ENCODE results near the gene WDR5. TPM values are rescaled to one million over a fixed set of nuclear protein-coding genes. Genes with fewer than 3 reads are reported as not detected.
A peak's percentile ranks its signal among the peaks of the same experiment; 100 is the strongest.

WDR5 gene
- total and polyA plus RNA-seq, 2 of the 13 experiments (the other 11 are each of a cell fraction or from before 2014, with no cell fraction given): 34.3 TPM

GRCh38 chr9:134181648-134182034 lies 45.8 kb downstream of the WDR5 start:
- POLR2A ChIA-PET: no interaction called here

GRCh38 chr9:134182554-134183085 lies 46.7 kb downstream of the WDR5 start:
- Histone ChIP-seq H3K79me2 (ENCODE audit: insufficient read depth, low read length) (no peaks in the 10 kb centered on the region), H3K9me3 (ENCODE audit: low read length) (no peaks in the 10 kb centered on the region), H3K9ac (ENCODE audit: insufficient read depth, low read depth, low read length) (no peak overlapping the region), H2AFZ (ENCODE audit: low read length) (no peak overlapping the region), H3K27me3 (ENCODE audit: control insufficient read depth in 1 of 2, insufficient read depth in 2 of 2, low read length in 2 of 2) (peaks cover 8 to 52% of the 10 kb centered on the region in 2 experiments), H3K36me3 (replicated peaks in 1 of 2; ENCODE audit: control insufficient read depth in 1 of 2, insufficient read depth in 2 of 2, low read length in 2 of 2) (no peaks in the 10 kb centered on the region), H3K27ac (ENCODE audit: extremely low read length, insufficient read depth, low read length) (no peak overlapping the region), H4K20me1 (ENCODE audit: insufficient read depth, low read length) (no peaks in the 10 kb centered on the region), H3K4me1 (ENCODE audit: insufficient read depth, low read length) (peaks cover 39% of the 10 kb centered on the region), H3K4me2 (ENCODE audit: low read depth, low read length) (no peak overlapping the region), H3K4me3 (replicated peaks in 1 of 3; ENCODE audit: insufficient read depth in 1 of 3, low read depth in 2 of 3, low read length in 3 of 3) (no peak overlapping the region)
- ATAC-seq (no peak; the same call in 2 of the 3 replicates), FAIRE-seq (no peak), DNase-seq (ENCODE audit: low spot score) (no peak)
- intact Hi-C loops (cut with micrococcal nuclease; ENCODE audit: unreplicated experiment) (no loop called here), in situ Hi-C loops (cut with HindIII; ENCODE audit: extremely low pct_ligation_motif_present, low pct_unique_long_range_greater_than_20kb) (no loop called here)
- ChIA-PET CTCF (ENCODE audit: low intra/inter-chr PET ratio, low total read pairs) (no interaction called here), POLR2A (no interaction called here)
- BruUV-seq (replicated peaks): no TSS peak
- WGBS (ENCODE audit: low lambda C conversion rate): 84% methylated on average over 4 of the region's 4 CpGs
- TF ChIP-seq MNT (IDR thresholded peaks at IDR 0.05) (peak; percentile 72), NFIC (IDR thresholded peaks at IDR 0.05; ENCODE audit: low read length) (no peak), KDM3A (CRISPR knock-in tag; IDR thresholded peaks at IDR 0.05; ENCODE audit: low read depth) (no peak), ZNF512 (CRISPR knock-in tag; IDR thresholded peaks at IDR 0.05) (no peak), ZNF350 (CRISPR knock-in tag; IDR thresholded peaks at IDR 0.05; ENCODE audit: borderline replicate concordance, low read depth) (no peak), REL (CRISPR knock-in tag; conservative IDR thresholded peaks at IDR 0.05) (no peak), ZNF569 (CRISPR knock-in tag; IDR thresholded peaks at IDR 0.05; ENCODE audit: borderline replicate concordance) (no peak), SMC3 (IDR thresholded peaks at IDR 0.05; ENCODE audit: low read length) (no peak), EEA1 (CRISPR knock-in tag; IDR thresholded peaks at IDR 0.05; ENCODE audit: borderline replicate concordance) (no peak), ZNF580 (CRISPR knock-in tag; IDR thresholded peaks at IDR 0.05; ENCODE audit: borderline replicate concordance, low read depth) (no peak), ZNF891 (CRISPR knock-in tag; IDR thresholded peaks at IDR 0.05) (no peak), ZNF597 (CRISPR knock-in tag; IDR thresholded peaks at IDR 0.05) (no peak), HNRNPL (IDR thresholded peaks at IDR 0.05; ENCODE audit: low read depth, low read length) (peak; percentile 74; the same call in 1 of the 2 replicates), RFX1 (IDR thresholded peaks at IDR 0.05) (no peak)

More at GRCh38 chr9:134181648-134182034, 45.8 kb downstream of the WDR5 start:
- H3K9ac ChIP-seq (ENCODE audit: insufficient read depth, low read depth, low read length): no peak overlapping the region
- H3K4me3 ChIP-seq (replicated peaks in 1 of 3; ENCODE audit: insufficient read depth in 1 of 3, low read depth in 2 of 3, low read length in 3 of 3): no peak overlapping the region
- intact Hi-C loops (cut with micrococcal nuclease; ENCODE audit: unreplicated experiment) (no loop called here), in situ Hi-C loops (cut with HindIII; ENCODE audit: extremely low pct_ligation_motif_present, low pct_unique_long_range_greater_than_20kb) (no loop called here)
- no peak for ATAC-seq
- no peak for DNase-seq (ENCODE audit: low spot score)
- 5% methylated on average over 6 of the region's 8 CpGs for WGBS (ENCODE audit: low lambda C conversion rate)
- H3K9me3 ChIP-seq (ENCODE audit: low read length): no peaks in the 10 kb centered on the region
- FAIRE-seq: no peak
- BruUV-seq (replicated peaks): no TSS peak
- no peak overlapping the region for H3K27ac ChIP-seq (ENCODE audit: extremely low read length, insufficient read depth, low read length)
- CTCF ChIA-PET (ENCODE audit: low intra/inter-chr PET ratio, low total read pairs): no interaction called here
- H3K27me3 ChIP-seq (ENCODE audit: control insufficient read depth in 1 of 2, insufficient read depth in 2 of 2, low read length in 2 of 2): peaks cover 8 to 53% of the 10 kb centered on the region in 2 experiments
- no peak overlapping the region for H3K4me2 ChIP-seq (ENCODE audit: low read depth, low read length)
- H4K20me1 ChIP-seq (ENCODE audit: insufficient read depth, low read length): no peaks in the 10 kb centered on the region
- no peak overlapping the region for H2AFZ ChIP-seq (ENCODE audit: low read length)
- peaks cover 37% of the 10 kb centered on the region for H3K4me1 ChIP-seq (ENCODE audit: insufficient read depth, low read length)
- TF ChIP-seq MBNL3 (CRISPR knock-in tag; conservative IDR thresholded peaks at IDR 0.05) (no peak), XBP1 (CRISPR knock-in tag; IDR thresholded peaks at IDR 0.05) (no peak), TBX3 (IDR thresholded peaks at IDR 0.05; ENCODE audit: borderline replicate concordance) (no peak)
- H3K36me3 ChIP-seq (replicated peaks in 1 of 2; ENCODE audit: control insufficient read depth in 1 of 2, insufficient read depth in 2 of 2, low read length in 2 of 2): no peaks in the 10 kb centered on the region
- no peaks in the 10 kb centered on the region for H3K79me2 ChIP-seq (ENCODE audit: insufficient read depth, low read length)
